Measurements from ENCODE around the gene VSIG8. TPM values are rescaled to one million over a fixed set of nuclear protein-coding genes. Genes with fewer than 3 reads are reported as not detected.

The VSIG8 gene
- total RNA-seq, 2 donors from 2014 or later, result not detected

DNA sequence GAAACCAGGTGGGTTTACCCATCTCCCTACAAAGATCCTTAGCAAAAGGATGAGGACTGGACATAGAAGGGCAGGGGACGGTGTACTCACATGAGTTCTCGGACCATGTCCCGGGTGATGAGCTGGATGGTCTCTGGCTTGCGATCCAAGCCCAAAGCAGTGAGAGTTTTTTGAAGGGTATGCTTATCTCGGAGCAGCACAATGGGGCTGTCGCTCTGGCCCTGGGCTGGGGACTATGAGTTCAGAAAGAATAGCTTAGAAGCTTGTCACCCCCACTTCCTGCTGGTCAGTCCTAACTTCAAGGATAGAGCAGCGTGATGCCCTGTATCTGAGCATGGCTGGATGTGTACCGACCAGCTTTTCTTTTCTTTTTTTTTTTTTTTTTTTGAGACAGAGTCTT lies 27.9 kb upstream of the VSIG8 start:
- H3K4me1 Mint-ChIP-seq, result peaks cover 21% of the 10 kb centered on the region
- WGBS, 2 experiments (ENCODE audit: insufficient coverage in 1 of 2, insufficient read length in 1 of 2), result 90 to 93% methylated on average over 7 to 8 of the region's 8 CpGs
- Histone ChIP-seq H3K27ac (ENCODE audit: low read depth, low read length) (no peak overlapping the region), H3K27me3 (ENCODE audit: control insufficient read depth, insufficient read depth, low read length, poor library complexity, severe bottlenecking) (peaks cover 18% of the 10 kb centered on the region), H3K9me3 (ENCODE audit: control insufficient read depth, low read length) (no peaks in the 10 kb centered on the region), H3K4me1 (ENCODE audit: control insufficient read depth, insufficient read depth, low read length) (peaks cover 5% of the 10 kb centered on the region), H3K36me3 (ENCODE audit: control insufficient read depth, insufficient read depth, low read length) (no peaks in the 10 kb centered on the region), H3K9ac (ENCODE audit: extremely low read depth, low read length, poor library complexity, severe bottlenecking) (no peak overlapping the region), H3K4me3 (ENCODE audit: low read length) (no peak overlapping the region)
- no peak for DNase-seq
- peaks cover 15% of the 10 kb centered on the region for H3K27me3 Mint-ChIP-seq (ENCODE audit: insufficient read depth)
- no peaks in the 10 kb centered on the region for H3K36me3 Mint-ChIP-seq (ENCODE audit: low read depth)
- no peak overlapping the region for H3K27ac Mint-ChIP-seq
- H3K9me3 Mint-ChIP-seq, result no peaks in the 10 kb centered on the region
- TF ChIP-seq, protein P1, sequence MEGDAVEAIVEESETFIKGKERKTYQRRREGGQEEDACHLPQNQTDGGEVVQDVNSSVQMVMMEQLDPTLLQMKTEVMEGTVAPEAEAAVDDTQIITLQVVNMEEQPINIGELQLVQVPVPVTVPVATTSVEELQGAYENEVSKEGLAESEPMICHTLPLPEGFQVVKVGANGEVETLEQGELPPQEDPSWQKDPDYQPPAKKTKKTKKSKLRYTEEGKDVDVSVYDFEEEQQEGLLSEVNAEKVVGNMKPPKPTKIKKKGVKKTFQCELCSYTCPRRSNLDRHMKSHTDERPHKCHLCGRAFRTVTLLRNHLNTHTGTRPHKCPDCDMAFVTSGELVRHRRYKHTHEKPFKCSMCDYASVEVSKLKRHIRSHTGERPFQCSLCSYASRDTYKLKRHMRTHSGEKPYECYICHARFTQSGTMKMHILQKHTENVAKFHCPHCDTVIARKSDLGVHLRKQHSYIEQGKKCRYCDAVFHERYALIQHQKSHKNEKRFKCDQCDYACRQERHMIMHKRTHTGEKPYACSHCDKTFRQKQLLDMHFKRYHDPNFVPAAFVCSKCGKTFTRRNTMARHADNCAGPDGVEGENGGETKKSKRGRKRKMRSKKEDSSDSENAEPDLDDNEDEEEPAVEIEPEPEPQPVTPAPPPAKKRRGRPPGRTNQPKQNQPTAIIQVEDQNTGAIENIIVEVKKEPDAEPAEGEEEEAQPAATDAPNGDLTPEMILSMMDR (conservative IDR thresholded peaks at IDR 0.05), result no peak
- H3K4me3 Mint-ChIP-seq, result no peak overlapping the region

DNA sequence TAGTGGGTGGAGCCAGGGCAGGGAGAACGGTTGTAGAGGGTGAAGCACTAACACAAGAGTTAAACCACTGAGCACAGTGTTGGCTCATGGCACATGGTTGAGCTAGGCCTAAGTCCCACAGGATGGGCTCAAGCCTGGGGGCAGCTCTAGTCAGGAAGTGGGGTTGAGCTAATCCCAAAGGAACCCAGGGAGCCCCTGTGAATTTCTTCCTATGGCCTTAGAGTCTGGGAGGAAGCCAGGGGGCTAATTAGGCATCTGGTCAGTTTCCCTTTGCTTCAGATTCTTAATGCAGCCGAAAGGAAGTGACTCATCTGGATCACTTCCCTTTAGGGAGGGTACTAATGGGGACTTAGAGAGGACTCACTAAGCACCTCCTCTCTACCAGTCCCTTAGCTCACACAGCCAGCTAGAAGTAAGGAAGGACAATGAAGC lies 27.4 kb upstream of the VSIG8 start:
- Mint-ChIP-seq H3K36me3 (ENCODE audit: low read depth) (no peaks in the 10 kb centered on the region), H3K27me3 (ENCODE audit: insufficient read depth) (peaks cover 9% of the 10 kb centered on the region), H3K4me3 (no peak overlapping the region), H3K4me1 (peaks cover 21% of the 10 kb centered on the region), H3K9me3 (no peaks in the 10 kb centered on the region), H3K27ac (no peak overlapping the region)
- TF ChIP-seq, protein P1 (conservative IDR thresholded peaks at IDR 0.05), result no peak
- Histone ChIP-seq H3K4me1 (ENCODE audit: control insufficient read depth, insufficient read depth, low read length) (peaks cover 5% of the 10 kb centered on the region), H3K9ac (ENCODE audit: extremely low read depth, low read length, poor library complexity, severe bottlenecking) (no peak overlapping the region), H3K27me3 (ENCODE audit: control insufficient read depth, insufficient read depth, low read length, poor library complexity, severe bottlenecking) (peaks cover 13% of the 10 kb centered on the region), H3K36me3 (ENCODE audit: control insufficient read depth, insufficient read depth, low read length) (no peaks in the 10 kb centered on the region), H3K4me3 (ENCODE audit: low read length) (no peak overlapping the region), H3K9me3 (ENCODE audit: control insufficient read depth, low read length) (no peaks in the 10 kb centered on the region), H3K27ac (ENCODE audit: low read depth, low read length) (no peak overlapping the region)
- no peak for DNase-seq
- 84 to 86% methylated on average over 1 to 2 of the region's 2 CpGs for WGBS, 2 experiments (ENCODE audit: insufficient coverage in 1 of 2, insufficient read length in 1 of 2)

DNA sequence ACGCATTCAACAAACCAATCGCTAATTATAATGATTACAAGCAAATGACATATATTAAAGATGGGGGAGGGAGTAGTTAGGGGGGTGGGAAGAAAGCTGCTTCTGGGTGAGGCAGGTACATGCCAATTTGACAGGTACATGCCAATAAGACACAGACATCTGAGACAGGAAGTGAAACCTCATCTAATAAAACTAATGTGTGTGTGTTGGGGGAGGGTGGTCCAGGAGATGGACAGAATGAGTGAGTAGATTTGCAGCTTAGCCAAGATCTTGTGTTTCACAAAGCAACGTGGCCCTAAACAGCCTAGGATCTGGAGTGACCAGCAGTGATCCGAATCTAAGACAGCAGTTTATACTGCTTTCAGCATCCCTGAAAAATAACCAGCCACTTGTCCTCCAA lies 26.7 kb upstream of the VSIG8 start:
- 92 to 94% methylated on average over 2 of the region's 4 CpGs for WGBS, 2 experiments (ENCODE audit: insufficient coverage in 1 of 2, insufficient read length in 1 of 2)

More for the DNA sequence above, 26.7 kb upstream of the VSIG8 start:
- DNase-seq, result no peak
- Mint-ChIP-seq H3K27ac (no peak overlapping the region), H3K27me3 (ENCODE audit: insufficient read depth) (peaks cover 3% of the 10 kb centered on the region), H3K4me3 (no peak overlapping the region), H3K36me3 (ENCODE audit: low read depth) (no peaks in the 10 kb centered on the region), H3K4me1 (peaks cover 21% of the 10 kb centered on the region), H3K9me3 (no peaks in the 10 kb centered on the region)
- no peak overlapping the region for H3K9ac ChIP-seq (ENCODE audit: extremely low read depth, low read length, poor library complexity, severe bottlenecking)
- TF ChIP-seq, protein P1 (conservative IDR thresholded peaks at IDR 0.05), result no peak
- peaks cover 6% of the 10 kb centered on the region for H3K27me3 ChIP-seq (ENCODE audit: control insufficient read depth, insufficient read depth, low read length, poor library complexity, severe bottlenecking)
- H3K36me3 ChIP-seq (ENCODE audit: control insufficient read depth, insufficient read depth, low read length), result no peaks in the 10 kb centered on the region
- H3K4me3 ChIP-seq (ENCODE audit: low read length), result no peak overlapping the region
- H3K27ac ChIP-seq (ENCODE audit: low read depth, low read length), result no peak overlapping the region
- no peaks in the 10 kb centered on the region for H3K9me3 ChIP-seq (ENCODE audit: control insufficient read depth, low read length)
- H3K4me1 ChIP-seq (ENCODE audit: control insufficient read depth, insufficient read depth, low read length), result peaks cover 5% of the 10 kb centered on the region
